Right cardiac atrium (tissue), 5 donors: ENCODE measurements around the gene SDK1. TPM values are rescaled to one million over a fixed set of nuclear protein-coding genes. Genes with fewer than 3 reads are reported as not detected.

Experiments used
- ATAC-seq, 2 donors: fragments of 200-7000 bp; cut with Tn5 transposase; one replicate each; pipeline versions ENCODE4 v1.8.0 to v1.9.1; 2020; ENCODE audit warnings: moderate library complexity in 2 of 2, mild to moderate bottlenecking in 1 of 2
- DNase-seq, 3 donors: peaks; one replicate each; pipeline ENCODE4 v3.0.0-alpha.2; 2020
- H3K27ac ChIP-seq: one replicate; pipeline ENCODE4 v1.5.1; 2013; ENCODE audit warnings: mild to moderate bottlenecking, low read length, control low read depth, moderate library complexity
- H3K27me3 ChIP-seq: one replicate; pipeline ENCODE4 v1.6.1; 2013; ENCODE audit not compliant: control insufficient read depth, insufficient read depth
- H3K4me1 ChIP-seq: one replicate; pipeline ENCODE4 v1.6.1; 2013; ENCODE audit warnings: low read length; ENCODE audit not compliant: control insufficient read depth, insufficient read depth
- H3K4me3 ChIP-seq: one replicate; pipeline ENCODE4 v1.5.1; 2013; ENCODE audit warnings: low read length, control low read depth
- H3K9me3 ChIP-seq: one replicate; pipeline ENCODE4 v1.6.1; 2013; ENCODE audit warnings: low read length; ENCODE audit not compliant: control insufficient read depth
- WGBS: extraction: QIAGEN DNeasy Blood & Tissue Kit; methylation state at CpG from one replicate; pipeline ENCODE4 v1.1.7; 2013; 5-methylcytosine and 5-hydroxymethylcytosine counted together
- intact Hi-C, 4 donors: fragments of 100-400 bp; cut with DNase I; formaldehyde crosslinking; loops; one replicate each; pipeline versions ENCODE4 v1.11.0 to v1.14.0; 2022 to 2023
- polyA plus RNA-seq: library from polyadenylated mRNA; stranded (reverse); fragments of 200-250 nt; gene quantifications from one replicate; pipeline ENCODE4 v1.2.3, GENCODE V29; 2013
- total RNA-seq, 4 donors: library from RNA; stranded (reverse); fragmentation: NEBNext Ultra II Directional; extraction: Animal tissue kit (Norgen Biotek cat#: 25700); gene quantifications; one replicate each; pipeline ENCODE4 v1.2.1, GENCODE V29; 2021
- donor health status: healthy with polysubstance abuse.
- donor health status: DM: no; HTN: yes; CAD: no.
- donor health status: DM: no; HTN: no; CAD: no.
- donor health status: DM: no; HTN: yes; CAD: no; lungs with severe emphysema.
- donor health status: DM: yes; HTN: yes; CAD: no.

SDK1 gene
- total and polyA plus RNA-seq, 5 donors, result 0.97 to 3.2 (median 2.4) TPM

DNA sequence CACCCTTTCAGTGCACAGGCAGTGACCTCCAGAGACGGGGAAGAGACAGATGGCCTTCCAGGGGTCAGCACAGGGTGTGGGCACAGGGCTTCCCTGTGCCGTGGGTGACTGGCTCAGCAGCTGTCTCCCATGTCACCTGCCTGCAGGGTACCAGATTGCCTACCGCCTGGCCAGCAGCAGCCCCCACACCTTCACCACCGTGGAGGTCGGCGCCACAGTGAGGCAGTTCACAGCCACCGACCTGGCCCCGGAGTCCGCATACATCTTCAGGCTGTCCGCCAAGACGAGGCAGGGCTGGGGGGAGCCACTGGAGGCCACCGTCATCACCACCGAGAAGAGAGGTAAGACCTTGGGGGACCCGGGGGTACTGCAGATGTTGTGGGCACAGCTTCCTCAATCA lies 844.5 kb downstream of the SDK1 start:
- Histone ChIP-seq H3K27me3 (no peaks in the 10 kb centered on the region), H3K9me3 (no peaks in the 10 kb centered on the region), H3K4me1 (no peaks in the 10 kb centered on the region), H3K27ac (no peak overlapping the region), H3K4me3 (no peak overlapping the region)
- no peak for DNase-seq
- 84% methylated on average over 14 of the region's 14 CpGs for WGBS
- intact Hi-C loops, result no loop called here
- ATAC-seq, result no peak

DNA sequence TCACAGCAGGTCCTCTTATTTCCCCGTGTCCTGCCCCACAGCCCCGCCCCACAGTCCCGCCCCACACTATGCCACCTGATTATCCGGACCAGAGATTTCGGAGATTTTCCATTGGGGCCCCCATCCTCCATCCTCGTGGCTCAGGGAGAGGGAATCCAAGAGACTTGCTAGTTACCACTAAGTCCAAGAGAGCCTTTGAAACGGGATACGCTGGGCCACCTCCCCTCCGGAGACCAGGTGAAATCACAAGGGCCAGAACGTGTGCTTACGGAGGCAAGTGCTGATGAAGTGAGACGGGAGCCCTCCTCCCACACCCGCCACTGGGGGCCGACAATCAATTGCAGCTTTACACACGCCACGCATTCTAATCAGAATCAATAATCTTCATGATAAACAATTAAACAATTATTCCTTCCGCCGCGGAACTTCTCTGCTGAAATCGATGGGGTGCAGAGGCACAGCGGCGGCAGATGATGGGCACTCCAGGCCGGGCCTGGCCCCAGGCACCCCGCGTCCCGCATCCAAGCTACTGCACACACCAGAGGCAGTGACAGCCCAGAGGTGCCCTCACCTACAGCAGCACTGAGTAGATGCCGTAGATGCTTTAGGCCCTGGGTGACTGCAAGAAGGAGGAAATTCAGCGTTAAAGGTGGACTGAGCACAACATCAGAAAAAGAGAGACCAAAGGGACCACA lies 847.0 kb downstream of the SDK1 start:
- no peak for DNase-seq
- no peaks in the 10 kb centered on the region for H3K4me1 ChIP-seq
- WGBS, result 90% methylated on average over 28 of the region's 28 CpGs
- H3K27me3 ChIP-seq, result no peaks in the 10 kb centered on the region
- no peak for ATAC-seq
- H3K27ac ChIP-seq, result no peak overlapping the region
- H3K9me3 ChIP-seq, result no peaks in the 10 kb centered on the region
- H3K4me3 ChIP-seq, result no peak overlapping the region
- intact Hi-C loops, result no loop called here

- Histone ChIP-seq H3K4me3 (no peak overlapping the region), H3K27ac (no peak overlapping the region), H3K4me1 (no peaks in the 10 kb centered on the region), H3K9me3 (no peaks in the 10 kb centered on the region), H3K27me3 (no peaks in the 10 kb centered on the region)
- 83% methylated on average over 18 of the region's 18 CpGs for WGBS
- ATAC-seq (no peak), DNase-seq (peak in 1 of 3 donors; percentile 26)
- intact Hi-C loops, result no loop called here
Observed at GRCh38 chr7:4149236-4149635, 848.2 kb downstream of the SDK1 start.

- ATAC-seq (no peak), DNase-seq (no peak)
- Histone ChIP-seq H3K4me1 (no peaks in the 10 kb centered on the region), H3K27ac (no peak overlapping the region), H3K9me3 (no peaks in the 10 kb centered on the region), H3K4me3 (no peak overlapping the region), H3K27me3 (no peaks in the 10 kb centered on the region)
- WGBS, result 91% methylated on average over 11 of the region's 11 CpGs
- intact Hi-C loops, result no loop called here
Observed at GRCh38 chr7:4149645-4150044, 848.6 kb downstream of the SDK1 start.

GRCh38 chr7:4150731-4151130 lies 849.7 kb downstream of the SDK1 start:
- 89% methylated on average over 9 of the region's 9 CpGs for WGBS
- intact Hi-C loops, result no loop called here
- Histone ChIP-seq H3K4me1 (no peaks in the 10 kb centered on the region), H3K27me3 (no peaks in the 10 kb centered on the region), H3K9me3 (no peaks in the 10 kb centered on the region), H3K27ac (no peak overlapping the region), H3K4me3 (no peak overlapping the region)
- ATAC-seq (no peak), DNase-seq (no peak)

- no peak for ATAC-seq
- intact Hi-C loops, result no loop called here
- no peak for DNase-seq
- Histone ChIP-seq H3K27me3 (no peaks in the 10 kb centered on the region), H3K4me3 (no peak overlapping the region), H3K9me3 (no peaks in the 10 kb centered on the region), H3K27ac (no peak overlapping the region), H3K4me1 (no peaks in the 10 kb centered on the region)
- 87% methylated on average over 10 of the region's 10 CpGs for WGBS
Observed at GRCh38 chr7:4151524-4151923, 850.5 kb downstream of the SDK1 start.

- Histone ChIP-seq H3K9me3 (no peaks in the 10 kb centered on the region), H3K4me3 (no peak overlapping the region), H3K27ac (no peak overlapping the region), H3K4me1 (no peaks in the 10 kb centered on the region), H3K27me3 (no peaks in the 10 kb centered on the region)
- DNase-seq (no peak), ATAC-seq (no peak)
- 64% methylated on average over 13 of the region's 13 CpGs for WGBS
- intact Hi-C loops, result no loop called here
Observed at GRCh38 chr7:4151926-4152549, 851.0 kb downstream of the SDK1 start.

DNA sequence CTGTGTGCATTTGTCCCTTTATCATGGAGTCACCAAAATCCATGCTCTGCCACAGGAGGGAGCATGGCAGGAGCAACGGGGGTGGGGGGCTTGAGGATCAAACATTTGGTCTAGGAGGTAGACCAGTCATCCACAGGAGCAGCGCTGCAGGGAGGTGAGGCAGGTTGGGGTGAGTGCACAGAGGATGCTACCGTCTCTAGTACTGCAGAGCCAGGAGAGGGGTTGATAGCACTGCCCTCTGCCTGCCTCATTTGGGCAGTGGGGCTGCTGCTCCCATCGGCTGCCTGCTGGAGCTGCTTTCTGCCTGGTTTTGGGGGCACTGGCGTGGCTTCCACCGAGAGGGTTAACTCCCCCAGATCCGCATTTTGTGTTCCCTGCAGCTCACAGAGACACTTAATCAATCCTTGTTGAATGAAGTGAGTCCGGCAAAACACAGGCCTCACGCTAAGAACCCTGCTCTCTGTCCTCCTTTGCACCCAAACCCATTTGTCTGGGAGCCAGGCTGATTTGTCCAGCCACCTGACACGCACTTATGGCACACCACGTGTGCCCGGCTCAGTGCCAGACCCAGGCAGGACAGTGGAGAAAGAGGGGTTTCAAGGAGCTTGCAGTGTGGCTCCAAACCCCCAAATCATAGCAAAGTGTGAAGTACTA lies 854.0 kb downstream of the SDK1 start:
- Histone ChIP-seq H3K27ac (no peak overlapping the region), H3K4me1 (no peaks in the 10 kb centered on the region), H3K9me3 (no peaks in the 10 kb centered on the region), H3K27me3 (no peaks in the 10 kb centered on the region), H3K4me3 (no peak overlapping the region)
- 82% methylated on average over 12 of the region's 12 CpGs for whole genome bisulfite sequencing
- no peak for ATAC-seq
- intact Hi-C loops, result no loop called here
- no peak for DNase-seq

- no peak for DNase-seq
- Histone ChIP-seq H3K9me3 (no peaks in the 10 kb centered on the region), H3K4me1 (no peaks in the 10 kb centered on the region), H3K27me3 (no peaks in the 10 kb centered on the region), H3K4me3 (no peak overlapping the region), H3K27ac (no peak overlapping the region)
- 76% methylated on average over 5 of the region's 5 CpGs for WGBS
- intact Hi-C loops, result no loop called here
- no peak for ATAC-seq
Observed at GRCh38 chr7:4156190-4156589, 855.1 kb downstream of the SDK1 start.

- H3K4me1 ChIP-seq, result no peaks in the 10 kb centered on the region
Observed at GRCh38 chr7:4157651-4158050, 856.6 kb downstream of the SDK1 start.

DNA sequence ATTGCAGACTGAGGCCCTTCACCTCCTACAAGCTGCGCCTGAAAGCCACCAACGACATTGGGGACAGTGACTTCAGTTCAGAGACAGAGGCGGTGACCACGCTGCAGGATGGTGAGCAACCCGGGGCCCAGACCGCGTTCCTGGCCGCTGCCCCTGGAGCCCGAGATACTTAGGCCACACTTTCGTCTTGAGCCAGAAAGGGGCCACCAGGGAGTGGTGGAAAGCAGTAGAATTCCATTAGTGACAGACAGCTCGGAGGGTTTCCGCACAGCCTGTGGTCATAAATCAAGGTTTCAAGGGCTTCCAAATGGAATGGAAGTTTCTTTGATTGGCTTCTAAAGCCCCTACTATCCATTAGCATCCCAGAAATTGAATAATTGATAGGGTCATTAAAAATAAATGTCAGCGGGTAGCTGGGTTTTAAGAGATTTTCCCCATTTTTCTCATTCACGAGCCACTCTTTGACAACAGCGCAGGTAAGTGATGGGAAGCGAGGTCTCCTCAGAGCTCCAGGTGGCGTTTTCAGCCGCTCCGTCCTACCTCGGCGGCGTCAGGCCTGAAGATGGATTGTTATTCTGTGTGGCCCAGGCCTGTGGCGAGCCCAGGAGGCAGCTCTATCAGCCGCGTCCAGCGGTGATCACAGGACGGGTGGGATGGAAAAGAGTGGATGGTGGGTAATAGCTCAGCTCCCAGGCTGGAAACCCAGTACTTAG lies 857.5 kb downstream of the SDK1 start:
- H3K4me3 ChIP-seq, result no peak overlapping the region
- 96% methylated on average over 27 of the region's 27 CpGs for WGBS
- DNase-seq (no peak), ATAC-seq (no peak)
- no peak overlapping the region for H3K27ac ChIP-seq
- no peaks in the 10 kb centered on the region for H3K27me3 ChIP-seq
- H3K9me3 ChIP-seq, result no peaks in the 10 kb centered on the region
- no peaks in the 10 kb centered on the region for H3K4me1 ChIP-seq
- intact Hi-C loops, result no loop called here

More at GRCh38 chr7:4157651-4158050, 856.6 kb downstream of the SDK1 start:
- Histone ChIP-seq H3K27me3 (no peaks in the 10 kb centered on the region), H3K4me3 (no peak overlapping the region), H3K9me3 (no peaks in the 10 kb centered on the region), H3K27ac (no peak overlapping the region)
- DNase-seq (no peak), ATAC-seq (no peak)
- intact Hi-C loops, result no loop called here
- WGBS, result 82% methylated on average over 10 of the region's 10 CpGs
